HEK293 (cell line): Measurements from ENCODE around the gene TXNDC9.

Experiments used
- CTCF ChIA-PET: fragments of 350-600 bp; formaldehyde crosslinking; extraction: SDS; loops from one replicate; lab custom pipeline; 2021; ENCODE audit warnings: antibody characterized with exemption; lab: Yijun Ruan, JAX
- POLR2A ChIA-PET: fragments of 300-600 bp; formaldehyde crosslinking; extraction: SDS; loops from one replicate; lab custom pipeline; 2020; ENCODE audit warnings: antibody characterized with exemption, inconsistent platforms; lab: Yijun Ruan, JAX
- H3K27ac ChIP-seq: fragments of 200-500 bp; sonication (Bioruptor generic); 2 replicates; pipeline ENCODE4 v1.5.1; 2014; ENCODE audit warnings: low read depth, low read length, control low read depth, inconsistent platforms; ENCODE audit errors: extremely low read depth
- H3K36me3 ChIP-seq, 2 experiments: fragments of 200-500 bp in 1 of 2; sonication (Bioruptor generic) in 1 of 2; 1 replicate in 1 of 2; 2 replicates in 1 of 2; pipeline ENCODE4 v1.5.1; 2014 to 2017; ENCODE audit warnings: inconsistent platforms in 2 of 2, low read length in 2 of 2; ENCODE audit not compliant: control insufficient read depth in 2 of 2, insufficient read depth in 1 of 2
- H3K4me1 ChIP-seq: fragments of 200-500 bp; sonication (Bioruptor generic); 2 replicates; pipeline ENCODE4 v1.5.1; 2014; ENCODE audit warnings: mild to moderate bottlenecking, low read length, inconsistent platforms; ENCODE audit not compliant: control insufficient read depth, insufficient read depth
- H3K4me3 ChIP-seq: 2 replicates; pipeline ENCODE4 v1.5.1; 2011; ENCODE audit warnings: low read depth, mild to moderate bottlenecking, control low read depth, low read length, moderate library complexity
- H3K9me3 ChIP-seq: fragments of 200-500 bp; sonication (Bioruptor generic); 2 replicates; pipeline ENCODE4 v1.5.1; 2014; ENCODE audit warnings: low read depth, low read length, inconsistent platforms; ENCODE audit not compliant: control insufficient read depth, insufficient read depth
- EGR2 ChIP-seq: fragments of 450-650 bp; formaldehyde crosslinking; IDR thresholded peaks from 2 replicates; pipeline ENCODE4 v1.5.1; 2016; ENCODE audit warnings: low read depth, missing biosample characterization, missing genetic modification characterization
- ZNF394 ChIP-seq: fragments of 450-650 bp; formaldehyde crosslinking; IDR thresholded peaks from 2 replicates; pipeline ENCODE4 v1.5.1; 2016; ENCODE audit warnings: missing biosample characterization, missing genetic modification characterization, mild to moderate bottlenecking, moderate library complexity, borderline replicate concordance
- TF ChIP-seq, protein P1 (sequence below): fragments of 450-650 bp; formaldehyde crosslinking; IDR thresholded peaks from 2 replicates; pipeline ENCODE4 v1.5.1; 2017; ENCODE audit warnings: missing biosample characterization, missing genetic modification characterization
- TF ChIP-seq, protein P2 (sequence below): fragments of 450-650 bp; formaldehyde crosslinking; IDR thresholded peaks from 2 replicates; pipeline ENCODE4 v1.5.1; 2016; ENCODE audit warnings: missing biosample characterization, missing genetic modification characterization

The TXNDC9 gene

DNA sequence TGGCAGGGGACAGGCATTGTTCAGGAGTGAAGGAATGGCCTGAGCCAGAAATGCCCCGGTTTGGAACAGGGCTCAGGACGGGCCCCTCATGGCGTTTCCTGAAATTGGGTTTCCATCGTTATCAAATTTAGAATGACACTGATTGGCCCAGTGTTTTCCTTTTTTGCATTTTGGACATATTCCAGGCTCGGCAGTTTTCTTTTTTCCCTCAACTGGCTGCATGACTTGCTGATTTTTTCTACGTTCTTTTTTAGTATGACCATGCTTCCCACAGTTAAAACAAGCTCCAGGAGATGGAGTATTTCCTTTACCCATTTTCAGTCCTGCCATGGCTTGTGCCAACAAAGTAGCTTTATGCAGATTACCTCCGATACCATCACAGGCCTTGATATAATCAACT, 60.3 kb downstream of the TXNDC9 start:
- POLR2A ChIA-PET = no interaction called here
- CTCF ChIA-PET = no interaction called here
- no peak for TF ChIP-seq EGR2 (tag by site-specific recombination)
- TF ChIP-seq, protein P1, sequence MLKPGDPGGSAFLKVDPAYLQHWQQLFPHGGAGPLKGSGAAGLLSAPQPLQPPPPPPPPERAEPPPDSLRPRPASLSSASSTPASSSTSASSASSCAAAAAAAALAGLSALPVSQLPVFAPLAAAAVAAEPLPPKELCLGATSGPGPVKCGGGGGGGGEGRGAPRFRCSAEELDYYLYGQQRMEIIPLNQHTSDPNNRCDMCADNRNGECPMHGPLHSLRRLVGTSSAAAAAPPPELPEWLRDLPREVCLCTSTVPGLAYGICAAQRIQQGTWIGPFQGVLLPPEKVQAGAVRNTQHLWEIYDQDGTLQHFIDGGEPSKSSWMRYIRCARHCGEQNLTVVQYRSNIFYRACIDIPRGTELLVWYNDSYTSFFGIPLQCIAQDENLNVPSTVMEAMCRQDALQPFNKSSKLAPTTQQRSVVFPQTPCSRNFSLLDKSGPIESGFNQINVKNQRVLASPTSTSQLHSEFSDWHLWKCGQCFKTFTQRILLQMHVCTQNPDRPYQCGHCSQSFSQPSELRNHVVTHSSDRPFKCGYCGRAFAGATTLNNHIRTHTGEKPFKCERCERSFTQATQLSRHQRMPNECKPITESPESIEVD = no peak
- TF ChIP-seq, protein P2, sequence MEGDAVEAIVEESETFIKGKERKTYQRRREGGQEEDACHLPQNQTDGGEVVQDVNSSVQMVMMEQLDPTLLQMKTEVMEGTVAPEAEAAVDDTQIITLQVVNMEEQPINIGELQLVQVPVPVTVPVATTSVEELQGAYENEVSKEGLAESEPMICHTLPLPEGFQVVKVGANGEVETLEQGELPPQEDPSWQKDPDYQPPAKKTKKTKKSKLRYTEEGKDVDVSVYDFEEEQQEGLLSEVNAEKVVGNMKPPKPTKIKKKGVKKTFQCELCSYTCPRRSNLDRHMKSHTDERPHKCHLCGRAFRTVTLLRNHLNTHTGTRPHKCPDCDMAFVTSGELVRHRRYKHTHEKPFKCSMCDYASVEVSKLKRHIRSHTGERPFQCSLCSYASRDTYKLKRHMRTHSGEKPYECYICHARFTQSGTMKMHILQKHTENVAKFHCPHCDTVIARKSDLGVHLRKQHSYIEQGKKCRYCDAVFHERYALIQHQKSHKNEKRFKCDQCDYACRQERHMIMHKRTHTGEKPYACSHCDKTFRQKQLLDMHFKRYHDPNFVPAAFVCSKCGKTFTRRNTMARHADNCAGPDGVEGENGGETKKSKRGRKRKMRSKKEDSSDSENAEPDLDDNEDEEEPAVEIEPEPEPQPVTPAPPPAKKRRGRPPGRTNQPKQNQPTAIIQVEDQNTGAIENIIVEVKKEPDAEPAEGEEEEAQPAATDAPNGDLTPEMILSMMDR (tag by site-specific recombination) = no peak
- TF ChIP-seq ZNF394 (tag by site-specific recombination) = no peak
- Histone ChIP-seq H3K9me3 (no peaks in the 10 kb centered on the region), H3K27ac (no peak overlapping the region), H3K4me3 (no peak overlapping the region), H3K36me3 (no peaks in the 10 kb centered on the region), H3K4me1 (no peaks in the 10 kb centered on the region)
